Keratinocyte (primary cell): ENCODE data around the gene ARHGEF28. TPM values are rescaled to one million over a fixed set of nuclear protein-coding genes. Genes with fewer than 3 reads are reported as not detected.

Experiments used
- DNase-seq: peaks from one replicate; pipeline ENCODE4 v3.0.0-alpha.2; 2011; ENCODE audit warnings: low read depth, missing footprints, low spot score
- FAIRE-seq: peaks from 2 replicates; lab custom pipeline; 2011; peaks lifted over from hg19 to GRCh38; lab: Jason Lieb, UNC
- H2AFZ ChIP-seq: 2 replicates; pipeline ENCODE4 v1.6.0; 2012; ENCODE audit warnings: low read length, control low read depth, inconsistent platforms; ENCODE audit not compliant: control insufficient read depth
- H3K27ac ChIP-seq: 2 replicates; pipeline ENCODE4 v1.5.1; 2011; ENCODE audit warnings: low read length; ENCODE audit not compliant: control insufficient read depth, insufficient read depth
- H3K27me3 ChIP-seq: 3 replicates; pipeline ENCODE4 v1.6.0; 2011; ENCODE audit warnings: low read length; ENCODE audit not compliant: control insufficient read depth, insufficient read depth; ENCODE audit errors: extremely low read depth
- H3K36me3 ChIP-seq, 2 experiments: 2 replicates in 1 of 2; 3 replicates in 1 of 2; pipeline ENCODE4 v1.5.1; 2011; ENCODE audit warnings: low read length in 2 of 2, mild to moderate bottlenecking in 1 of 2; ENCODE audit not compliant: control insufficient read depth in 2 of 2, insufficient read depth in 2 of 2; ENCODE audit errors: extremely low read depth in 1 of 2
- H3K4me1 ChIP-seq: 3 replicates; pipeline ENCODE4 v1.5.1; 2011; ENCODE audit warnings: low read length; ENCODE audit not compliant: control insufficient read depth, insufficient read depth; ENCODE audit errors: extremely low read depth
- H3K4me2 ChIP-seq: 3 replicates; pipeline ENCODE4 v1.6.0; 2011; ENCODE audit warnings: low read depth, low read length; ENCODE audit not compliant: control insufficient read depth, insufficient read depth; ENCODE audit errors: extremely low read depth
- H3K4me3 ChIP-seq, 3 experiments: fragments of 200-600 bp in 1 of 3; sonication (generic) in 1 of 3; 2 replicates in 2 of 3; 3 replicates in 1 of 3; pipeline ENCODE4 v1.5.1; 2011 to 2016; ENCODE audit warnings: low read length in 3 of 3, mild to moderate bottlenecking in 3 of 3, control low read depth in 2 of 3, inconsistent platforms in 1 of 3, low read depth in 1 of 3, mixed read lengths in 1 of 3, mixed run types in 1 of 3, moderate library complexity in 1 of 3; ENCODE audit not compliant: control insufficient read depth in 2 of 3, insufficient read depth in 2 of 3; ENCODE audit errors: extremely low read depth in 1 of 3
- H3K79me2 ChIP-seq: 2 replicates; pipeline ENCODE4 v1.6.0; 2012; ENCODE audit warnings: low read length; ENCODE audit not compliant: control insufficient read depth, insufficient read depth
- H3K9ac ChIP-seq: 3 replicates; pipeline ENCODE4 v1.6.0; 2011; ENCODE audit warnings: low read length; ENCODE audit not compliant: control insufficient read depth, insufficient read depth; ENCODE audit errors: extremely low read depth
- H3K9me1 ChIP-seq: 3 replicates; pipeline ENCODE4 v1.6.0; 2011; ENCODE audit warnings: low read length; ENCODE audit not compliant: control insufficient read depth, insufficient read depth; ENCODE audit errors: extremely low read depth
- H3K9me3 ChIP-seq: 2 replicates; pipeline ENCODE4 v1.5.1; 2012; ENCODE audit warnings: low read depth, low read length; ENCODE audit not compliant: control insufficient read depth
- H4K20me1 ChIP-seq: 3 replicates; pipeline ENCODE4 v1.6.0; 2011; ENCODE audit warnings: low read length; ENCODE audit not compliant: control insufficient read depth, insufficient read depth; ENCODE audit errors: extremely low read depth
- CTCF ChIP-seq, 3 experiments: IDR thresholded peaks in 1 of 3; conservative IDR thresholded peaks in 1 of 3; optimal IDR thresholded peaks in 1 of 3; 2 replicates in 2 of 3; 3 replicates in 1 of 3; pipeline versions ENCODE3 to v1.5.1; 2011; ENCODE audit warnings: low read length in 3 of 3, mild to moderate bottlenecking in 3 of 3, moderate library complexity in 2 of 3, control low read depth in 1 of 3, inconsistent platforms in 1 of 3; ENCODE audit not compliant: insufficient read depth in 2 of 3; ENCODE audit errors: extremely low read depth in 1 of 3
- EZH2 ChIP-seq: IDR thresholded peaks from one replicate; pipeline ENCODE4 v1.6.1; 2012; ENCODE audit warnings: inconsistent platforms, mild to moderate bottlenecking, low read length, moderate library complexity
- dilution Hi-C: fragments of 300-500 bp; cut with MboI; formaldehyde crosslinking; loops from one replicate; pipeline ENCODE4 v1.7.0; 2020; ENCODE audit warnings: low sequenced_read_pairs; ENCODE audit not compliant: extremely low pct_ligation_motif_present
- polyA plus RNA-seq, 5 experiments: library from polyadenylated mRNA; depleted of rRNA in 3 of 5; stranded (reverse) in 3 of 5; stranded (forward) in 1 of 5; unstranded in 1 of 5; fragments of >200 nt; gene quantifications; 1 replicate in 1 of 5; 2 replicates in 3 of 5; 3 replicates in 1 of 5; pipeline versions ENCODE4 v1.2.1 to v1.2.3, GENCODE V29; 2011 to 2012; ENCODE audit warnings: missing spikeins in 2 of 5, low read depth in 1 of 5, low replicate concordance in 1 of 5

Gene ARHGEF28
- polyA plus RNA-seq, 1 donor (not counting 4 experiments of a cell fraction or from before 2014, with no cell fraction given) = 31.6 TPM

- Histone ChIP-seq H3K4me3 (no peak overlapping the region), H2AFZ (no peak overlapping the region), H3K27me3 (no peaks in the 10 kb centered on the region), H3K4me2 (no peak overlapping the region), H3K27ac (no peak overlapping the region), H3K9ac (no peak overlapping the region), H3K79me2 (peaks cover 29% of the 10 kb centered on the region), H3K9me3 (no peaks in the 10 kb centered on the region), H3K4me1 (peaks cover 13% of the 10 kb centered on the region), H3K9me1 (no peaks in the 10 kb centered on the region), H4K20me1 (no peaks in the 10 kb centered on the region), H3K36me3 (peaks cover 9 to 12% of the 10 kb centered on the region in 2 experiments)
- DNase-seq (no peak), FAIRE-seq (no peak)
- dilution Hi-C loops = no loop called here
- no peak for TF ChIP-seq EZH2
- TF ChIP-seq CTCF (optimal IDR thresholded peaks at IDR 0.05 in 1 of 3, IDR thresholded peaks at IDR 0.05 in 1 of 3, conservative IDR thresholded peaks at IDR 0.05 in 1 of 3; ENCODE audit: extremely low read depth in 1 of 3, insufficient read depth in 2 of 3, low read length in 3 of 3) = no peak
Measured at GRCh38 chr5:73838901-73839300, 212.9 kb downstream of the ARHGEF28 start.

- TF ChIP-seq CTCF (optimal IDR thresholded peaks at IDR 0.05 in 1 of 3, IDR thresholded peaks at IDR 0.05 in 1 of 3, conservative IDR thresholded peaks at IDR 0.05 in 1 of 3; ENCODE audit: extremely low read depth in 1 of 3, insufficient read depth in 2 of 3, low read length in 3 of 3) (no peak), EZH2 (no peak)
- Histone ChIP-seq H3K4me2 (no peak overlapping the region), H3K9me1 (no peaks in the 10 kb centered on the region), H3K9me3 (no peaks in the 10 kb centered on the region), H3K27me3 (no peaks in the 10 kb centered on the region), H3K36me3 (peaks cover 10 to 11% of the 10 kb centered on the region in 2 experiments), H3K4me3 (no peak overlapping the region), H3K79me2 (peaks cover 11% of the 10 kb centered on the region), H4K20me1 (no peaks in the 10 kb centered on the region), H3K27ac (no peak overlapping the region), H3K9ac (no peak overlapping the region), H2AFZ (no peak overlapping the region), H3K4me1 (peaks cover 21% of the 10 kb centered on the region)
- DNase-seq = no peak
- no peak for FAIRE-seq
- dilution Hi-C loops = no loop called here
Measured at GRCh38 chr5:73841641-73842040, 215.6 kb downstream of the ARHGEF28 start.
